Fibroblast of villous mesenchyme (primary cell): Measurements from ENCODE around the gene ZFAND3. TPM values are rescaled to one million over a fixed set of nuclear protein-coding genes. Genes with fewer than 3 reads are reported as not detected.
A peak's percentile ranks its signal among the peaks of the same experiment; 100 is the strongest.

Experiments
- DNase-seq: peaks from one replicate; pipeline ENCODE4 v3.0.0-alpha.2; 2010; ENCODE audit warnings: low read depth
- H3K4me3 ChIP-seq: 2 replicates; pipeline ENCODE4 v1.5.1; 2011; ENCODE audit warnings: low read depth, mild to moderate bottlenecking, low read length
- CTCF ChIP-seq: IDR thresholded peaks from 2 replicates; pipeline ENCODE4 v1.5.1; 2012; ENCODE audit warnings: low read depth, mild to moderate bottlenecking, low read length; ENCODE audit not compliant: insufficient read depth
- total RNA-seq: library from RNA; depleted of rRNA; stranded (reverse); fragments of >200 nt; gene quantifications from 2 replicates; pipeline ENCODE4 v1.2.3, GENCODE V29; 2012

ZFAND3 gene
- total RNA-seq, 1 donor: 20.3 TPM

GRCh38 chr6:37916675-37917074 is 97.1 kb downstream of the ZFAND3 start:
- no peak overlapping the region for H3K4me3 ChIP-seq
- no peak for TF ChIP-seq CTCF
- no peak for DNase-seq

GRCh38 chr6:37917566-37917965 is 98.0 kb downstream of the ZFAND3 start:
- no peak for DNase-seq
- TF ChIP-seq CTCF: no peak
- no peak overlapping the region for H3K4me3 ChIP-seq

- DNase-seq: peak; percentile 73
- H3K4me3 ChIP-seq: no peak overlapping the region
- no peak for TF ChIP-seq CTCF
Measured at GRCh38 chr6:37919417-37920157, 100.1 kb downstream of the ZFAND3 start.

GRCh38 chr6:37920667-37921066 is 101.1 kb downstream of the ZFAND3 start:
- TF ChIP-seq CTCF: no peak
- no peak overlapping the region for H3K4me3 ChIP-seq
- DNase-seq: no peak

GRCh38 chr6:37922563-37922962 is 103.0 kb downstream of the ZFAND3 start:
- DNase-seq: no peak
- TF ChIP-seq CTCF: no peak
- H3K4me3 ChIP-seq: no peak overlapping the region

- no peak for DNase-seq
- no peak for TF ChIP-seq CTCF
- no peak overlapping the region for H3K4me3 ChIP-seq
Measured at GRCh38 chr6:37923514-37923913, 104.0 kb downstream of the ZFAND3 start.

GRCh38 chr6:37926661-37927060 is 107.1 kb downstream of the ZFAND3 start:
- no peak overlapping the region for H3K4me3 ChIP-seq
- TF ChIP-seq CTCF: no peak

More at GRCh38 chr6:37926661-37927060, 107.1 kb downstream of the ZFAND3 start:
- no peak for DNase-seq
